SK-N-MC (cell line): Measurements from ENCODE around the gene TMEM222.

Experiments used
- EZH2 ChIP-seq: fragments of 200-600 bp; sonication (generic); IDR thresholded peaks from one replicate; pipeline ENCODE4 v1.6.1; 2017; ENCODE audit warnings: antibody characterized with exemption
- POLR2AphosphoS5 ChIP-seq: IDR thresholded peaks from 2 replicates; pipeline ENCODE4 v1.6.1; 2012; ENCODE audit warnings: mild to moderate bottlenecking, low read depth, low read length, borderline replicate concordance

DNA sequence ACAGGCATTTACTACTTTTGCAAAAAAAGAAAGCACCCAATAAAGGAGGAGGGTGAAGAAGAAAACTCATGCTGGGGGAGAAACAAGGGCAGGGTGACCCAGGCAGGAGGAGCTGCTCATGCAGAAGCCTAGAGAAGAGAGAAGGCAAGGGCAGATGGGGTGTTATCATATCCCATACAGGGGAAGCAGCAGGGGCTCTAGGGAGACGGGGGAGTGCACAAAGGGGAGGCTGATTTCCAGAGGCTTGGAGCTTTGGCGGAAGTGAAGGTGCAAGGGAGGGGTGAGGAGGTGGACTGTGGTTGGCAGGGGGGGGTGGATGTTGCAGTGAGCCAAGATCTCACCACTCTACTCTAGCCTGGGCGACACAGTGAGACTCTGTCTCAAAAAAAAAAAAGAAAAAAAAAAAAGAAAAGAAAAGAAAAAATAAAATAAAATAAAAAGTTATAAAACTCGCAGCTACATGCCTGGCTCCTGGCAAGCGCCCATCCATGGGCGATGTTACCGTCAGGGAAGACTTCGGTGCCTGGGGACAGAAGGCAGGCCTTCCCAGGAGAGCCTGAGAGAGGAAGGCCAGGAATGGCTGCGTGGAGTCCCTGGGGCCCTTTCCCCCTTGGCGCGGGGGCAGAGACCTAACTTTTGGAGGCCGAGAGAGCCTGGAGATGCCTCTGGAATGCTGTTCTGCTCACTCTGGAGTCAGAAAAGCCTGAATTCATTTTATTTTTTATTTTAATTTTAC is 56.0 kb downstream of the TMEM222 start:
- TF ChIP-seq EZH2 (no peak), POLR2AphosphoS5 (no peak)
